HK-2 (cell line): ENCODE results near the gene FAT2.

ENCODE experiments used
- DNase-seq: peaks from one replicate; pipeline ENCODE4 v3.0.0-alpha.2; 2018; ENCODE audit not compliant: unreplicated experiment

The FAT2 gene

DNA sequence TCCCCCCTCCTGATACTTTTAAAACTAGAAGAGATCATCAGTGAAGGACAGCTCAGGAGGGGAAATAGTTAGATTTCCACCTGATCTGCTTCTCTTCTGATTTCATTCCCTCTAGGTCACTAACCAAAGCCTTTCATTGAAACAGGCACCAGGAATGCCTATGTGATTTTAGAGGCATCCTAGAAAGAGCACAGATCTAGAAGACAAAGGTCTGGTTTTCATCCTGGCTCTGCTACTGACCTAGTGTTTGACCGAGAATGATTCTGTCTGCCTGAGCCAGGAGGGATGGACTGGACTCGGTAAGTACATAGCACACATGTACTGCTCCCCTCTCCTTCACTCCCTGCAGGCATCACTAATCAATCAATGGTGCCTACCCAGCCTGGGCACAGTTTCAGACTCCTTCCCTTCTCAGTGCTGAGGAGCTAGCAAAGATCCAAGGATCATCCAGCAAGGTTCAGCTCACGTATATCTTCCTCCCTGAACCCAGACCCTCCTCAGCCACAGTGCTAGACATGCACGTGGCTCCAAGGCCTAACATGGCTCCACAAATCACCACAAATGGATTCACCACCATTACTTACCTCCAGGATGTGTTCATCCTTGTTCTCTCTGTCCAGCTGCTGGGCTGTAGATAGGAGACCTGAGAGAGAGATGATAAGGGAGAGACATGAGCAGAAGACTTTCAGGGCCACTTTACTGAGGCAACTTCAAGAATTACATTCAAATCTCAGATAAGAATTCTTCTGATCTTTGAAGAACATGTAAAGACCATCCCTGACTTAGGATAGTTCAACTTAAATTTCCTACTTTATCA, 35.2 kb downstream of the FAT2 start:
- DNase-seq: no peak

DNA sequence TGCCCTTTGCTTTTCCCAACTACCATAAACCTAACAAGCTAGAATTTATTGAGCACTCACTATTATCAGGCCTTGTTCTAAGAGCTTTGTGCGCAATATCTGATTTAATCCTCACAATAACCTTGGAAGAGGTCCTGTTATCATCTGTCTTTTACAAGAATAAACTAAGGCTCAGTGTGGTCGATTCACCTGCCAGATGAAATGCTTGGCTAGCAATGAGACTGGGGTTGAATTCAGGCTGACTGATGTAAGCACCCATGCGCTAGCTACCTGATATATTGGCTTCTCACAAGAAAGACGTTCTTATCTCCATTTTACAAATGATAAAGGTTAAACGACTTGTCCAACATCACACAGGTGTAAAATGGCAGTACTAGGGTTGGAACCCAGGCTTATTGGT, 37.4 kb downstream of the FAT2 start:
- no peak for DNase-seq

GRCh38 chr5:151553130-151553670, 37.9 kb downstream of the FAT2 start:
- no peak for DNase-seq

DNA sequence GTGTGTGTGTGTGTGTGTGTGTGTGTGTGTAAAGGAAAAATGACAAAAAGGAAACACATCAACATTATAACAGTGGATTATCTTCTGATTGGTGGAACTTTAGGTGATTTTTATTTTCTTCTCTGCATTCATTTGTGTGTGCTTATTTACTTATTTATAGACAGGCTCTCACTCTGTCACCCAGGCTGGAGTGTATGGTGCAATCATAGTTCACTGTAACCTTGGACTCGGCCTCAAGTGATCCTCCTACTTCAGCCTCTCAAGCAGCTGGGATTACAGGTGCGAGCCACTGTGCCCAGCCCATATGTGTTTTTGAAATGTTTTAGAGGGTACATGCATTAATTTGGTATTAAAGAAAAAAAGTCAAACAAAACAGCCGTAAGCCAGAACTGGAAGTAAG, 39.1 kb downstream of the FAT2 start:
- no peak for DNase-seq

- no peak for DNase-seq
Observed at GRCh38 chr5:151550146-151550545, 41.0 kb downstream of the FAT2 start.

DNA sequence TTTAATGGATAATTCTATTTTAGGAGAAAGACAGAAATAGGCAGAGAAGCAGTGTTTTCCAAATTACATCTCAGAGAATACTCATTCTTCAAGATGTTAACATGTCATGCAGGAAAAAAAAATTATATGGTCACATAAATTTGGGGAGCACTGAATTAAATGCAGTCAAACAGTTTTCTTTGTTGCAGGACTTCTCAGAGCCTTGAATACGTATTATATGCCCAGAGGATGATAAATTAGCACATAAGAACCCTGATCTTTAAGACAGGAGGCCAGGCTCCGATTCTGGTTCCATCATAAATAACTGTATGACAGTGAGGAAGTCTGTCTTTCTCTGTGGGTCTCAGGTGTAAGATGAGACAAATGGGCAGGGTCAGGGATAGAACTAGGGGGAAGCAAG, 41.4 kb downstream of the FAT2 start:
- no peak for DNase-seq

DNA sequence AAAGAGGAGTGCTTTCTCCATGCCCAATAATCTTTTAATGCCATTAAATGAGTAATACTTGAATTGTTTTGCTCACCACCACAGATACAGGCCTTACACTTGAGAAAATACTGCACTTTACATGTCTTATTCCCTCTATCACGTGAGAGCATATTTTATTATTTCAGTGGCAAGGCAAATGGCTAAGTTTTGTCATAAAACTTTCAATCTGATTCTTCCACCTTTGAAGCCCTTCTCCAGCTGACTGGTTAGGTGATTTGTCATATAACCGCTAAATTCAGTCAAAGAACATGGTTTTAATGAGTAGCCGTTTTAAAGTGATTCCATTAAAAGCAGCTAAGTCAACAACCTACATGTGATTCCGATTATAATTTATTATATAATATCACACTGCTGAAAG, 43.8 kb downstream of the FAT2 start:
- DNase-seq: no peak

DNA sequence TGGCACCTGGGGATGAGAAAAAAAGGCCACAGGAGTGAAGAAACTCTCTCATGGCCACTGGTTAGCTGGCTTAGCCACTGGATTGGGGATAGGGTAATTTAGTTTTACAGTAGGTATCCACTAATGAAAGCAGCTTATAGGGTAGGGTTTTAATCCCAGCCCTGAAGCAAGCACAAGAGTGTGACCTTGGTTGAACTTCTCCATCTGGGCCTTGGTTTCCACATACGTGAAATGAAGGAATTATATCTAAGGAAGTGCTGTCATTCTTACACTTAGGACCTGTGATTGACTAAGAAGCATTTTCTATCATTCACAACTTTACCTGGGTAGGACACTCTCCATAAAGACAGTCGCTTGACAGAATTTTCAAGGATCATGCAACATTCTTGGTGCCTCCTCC, 49.6 kb downstream of the FAT2 start:
- DNase-seq: no peak
